NOMO-1 (cell line): ENCODE measurements around the gene SCP2.

Experiments
- DNase-seq, 2 experiments: peaks; one replicate each; lab custom pipeline; 2025; ENCODE audit not compliant: unreplicated experiment in 2 of 2; lab: John Stamatoyannopoulos, UW

SCP2 gene

DNA sequence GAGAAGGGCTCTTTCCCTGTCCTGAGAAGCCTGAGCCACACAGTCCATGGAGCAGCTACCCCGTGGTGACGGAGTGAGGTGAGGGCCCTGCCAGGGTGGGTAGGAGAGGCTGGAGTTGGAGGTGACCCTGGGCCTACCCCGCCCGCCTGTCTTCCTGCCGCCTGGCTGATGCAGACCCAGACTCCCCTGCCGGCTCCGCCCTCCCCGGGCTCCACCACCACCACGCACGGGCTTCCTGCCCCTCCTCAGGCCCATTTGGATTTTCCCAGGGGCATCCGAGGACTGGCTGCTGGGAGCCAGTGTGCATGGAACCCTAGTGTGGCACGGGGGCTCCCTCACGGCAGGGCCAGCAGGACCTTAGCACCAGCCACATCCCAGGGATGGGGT is 167.4 kb downstream of the SCP2 start:
- DNase-seq = no peak
